ENCODE data around the gene LCT. TPM values are rescaled to one million over a fixed set of nuclear protein-coding genes. Genes with fewer than 3 reads are reported as not detected.
"Not testable (repeated sequence)": the region's sequence is repeated elsewhere in the genome, so short reads cannot be mapped to it uniquely, and the experiment has no call there.

Gene LCT
- total RNA-seq, result under 1 TPM; 0.11 to 0.27 TPM

GRCh38 chr2:135836596-135837270 lies at the start of gene LCT:
TSS of gene LCT (minus strand) at chr2:135837184. CDS start at chr2:135837169, 15 bp downstream.
- no peak for DNase-seq (ENCODE audit: low spot score in 2 of 2)
- Mint-ChIP-seq H3K36me3 (peaks cover 0 to 6% of the 10 kb centered on the region in 2 donors), H3K27ac (no peak within 1 kb of the TSS), H3K9me3 (no peaks in the 10 kb centered on the region)
- ATAC-seq, result no peak

- DNase-seq (ENCODE audit: low spot score in 2 of 2), result no peak
- Mint-ChIP-seq H3K27ac (no peak overlapping the region), H3K36me3 (peaks cover 6 to 11% of the 10 kb centered on the region in 2 donors), H3K9me3 (peaks cover 0 to 14% of the 10 kb centered on the region in 2 donors)
- ATAC-seq, result peak in 1 of 2 donors; percentile 13
Observed at GRCh38 chr2:135885709-135886108, 48.7 kb upstream of the LCT start.

- DNase-seq (ENCODE audit: low spot score in 2 of 2) (no peak), ATAC-seq (no peak)
- no peak overlapping the region for H3K27ac Mint-ChIP-seq
- no peaks in the 10 kb centered on the region for H3K36me3 Mint-ChIP-seq
- H3K9me3 Mint-ChIP-seq, result no peaks in the 10 kb centered on the region
Observed at GRCh38 chr2:135882415-135882814, 45.4 kb upstream of the LCT start.

GRCh38 chr2:135876770-135877169 lies 39.8 kb upstream of the LCT start:
- ATAC-seq, result peak in 1 of 2 donors; percentile 2
- peak overlapping the region; percentile 95 to 97 for H3K27ac Mint-ChIP-seq
- H3K36me3 Mint-ChIP-seq, result peaks cover 38% of the 10 kb centered on the region in 2 donors
- not testable (repeated sequence) for DNase-seq (ENCODE audit: low spot score in 2 of 2); H3K9me3 Mint-ChIP-seq

GRCh38 chr2:135876066-135876711 lies 39.2 kb upstream of the LCT start, which contains the start of gene MCM6:
TSS of gene MCM6 (minus strand) at chr2:135876443. CDS start at chr2:135876365, 78 bp downstream.
- H3K36me3 Mint-ChIP-seq, result peaks cover 38 to 44% of the 10 kb centered on the region in 2 donors
- no peaks in the 10 kb centered on the region for H3K9me3 Mint-ChIP-seq
- ATAC-seq, result peak; percentile 92

GRCh38 chr2:135875491-135876065 lies 38.6 kb upstream of the LCT start:
- Mint-ChIP-seq H3K9me3 (no peaks in the 10 kb centered on the region), H3K36me3 (peaks cover 40 to 50% of the 10 kb centered on the region in 2 donors), H3K27ac (peak overlapping the region; percentile 95 to 98)
- DNase-seq (ENCODE audit: low spot score in 2 of 2) (peak; percentile 77 to 81), ATAC-seq (peak; percentile 72 to 80)

More at GRCh38 chr2:135876066-135876711, 39.2 kb upstream of the LCT start, which contains the start of gene MCM6:
- peak within 1 kb of the TSS; percentile 95 to 98 for H3K27ac Mint-ChIP-seq
- DNase-seq (ENCODE audit: low spot score in 2 of 2), result peak; percentile 97 to 99

GRCh38 chr2:135874777-135875365 lies 37.9 kb upstream of the LCT start:
- Mint-ChIP-seq H3K36me3 (peaks cover 45 to 57% of the 10 kb centered on the region in 2 donors), H3K27ac (peak overlapping the region; percentile 95 to 98), H3K9me3 (no peaks in the 10 kb centered on the region)
- ATAC-seq, result no peak
- peak in 1 of 2 donors; percentile 19 for DNase-seq (ENCODE audit: low spot score in 2 of 2)

GRCh38 chr2:135870571-135870970 lies 33.6 kb upstream of the LCT start:
- ATAC-seq (peak; percentile 78 to 82), DNase-seq (ENCODE audit: low spot score in 2 of 2) (peak in 1 of 2 donors; percentile 22)
- peaks cover 52 to 90% of the 10 kb centered on the region in 2 donors for H3K36me3 Mint-ChIP-seq
- H3K27ac Mint-ChIP-seq, result peak overlapping the region; percentile 50 to 81
- no peaks in the 10 kb centered on the region for H3K9me3 Mint-ChIP-seq

GRCh38 chr2:135863233-135863632 lies 26.2 kb upstream of the LCT start:
- DNase-seq (ENCODE audit: low spot score in 2 of 2) (no peak), ATAC-seq (no peak)
- Mint-ChIP-seq H3K9me3 (no peaks in the 10 kb centered on the region), H3K27ac (peak overlapping the region; percentile 29 to 44), H3K36me3 (peaks cover 33 to 70% of the 10 kb centered on the region in 2 donors)

GRCh38 chr2:135862718-135863117 lies 25.7 kb upstream of the LCT start:
- H3K27ac Mint-ChIP-seq, result peak overlapping the region in 1 of 2 donors; percentile 44
- DNase-seq (ENCODE audit: low spot score in 2 of 2) (no peak), ATAC-seq (no peak)
- no peaks in the 10 kb centered on the region for H3K9me3 Mint-ChIP-seq
- H3K36me3 Mint-ChIP-seq, result peaks cover 31 to 70% of the 10 kb centered on the region in 2 donors

- no peak overlapping the region for H3K27ac Mint-ChIP-seq
- no peaks in the 10 kb centered on the region for H3K9me3 Mint-ChIP-seq
- peaks cover 34 to 58% of the 10 kb centered on the region in 2 donors for H3K36me3 Mint-ChIP-seq
- DNase-seq (ENCODE audit: low spot score in 2 of 2) (no peak), ATAC-seq (no peak)
Observed at GRCh38 chr2:135853401-135853800, 16.4 kb upstream of the LCT start.

GRCh38 chr2:135851858-135852257 lies 14.9 kb upstream of the LCT start:
- peaks cover 30 to 51% of the 10 kb centered on the region in 2 donors for H3K36me3 Mint-ChIP-seq

GRCh38 chr2:135850892-135851668 lies 14.1 kb upstream of the LCT start:
- Mint-ChIP-seq H3K9me3 (no peaks in the 10 kb centered on the region), H3K27ac (no peak overlapping the region), H3K36me3 (peaks cover 23 to 45% of the 10 kb centered on the region in 2 donors)
- ATAC-seq (no peak), DNase-seq (ENCODE audit: low spot score in 2 of 2) (no peak)

More at GRCh38 chr2:135851858-135852257, 14.9 kb upstream of the LCT start:
- ATAC-seq (no peak), DNase-seq (ENCODE audit: low spot score in 2 of 2) (no peak)
- Mint-ChIP-seq H3K9me3 (no peaks in the 10 kb centered on the region), H3K27ac (peak overlapping the region in 1 of 2 donors; percentile 50)

GRCh38 chr2:135849087-135849486 lies 12.1 kb upstream of the LCT start:
- H3K36me3 Mint-ChIP-seq, result peaks cover 29 to 48% of the 10 kb centered on the region in 2 donors
- peak; percentile 56 for ATAC-seq
- peak overlapping the region; percentile 39 to 81 for H3K27ac Mint-ChIP-seq
- no peaks in the 10 kb centered on the region for H3K9me3 Mint-ChIP-seq
- no peak for DNase-seq (ENCODE audit: low spot score in 2 of 2)

- ATAC-seq (no peak), DNase-seq (ENCODE audit: low spot score in 2 of 2) (no peak)
- no peak overlapping the region for H3K27ac Mint-ChIP-seq
- no peaks in the 10 kb centered on the region for H3K9me3 Mint-ChIP-seq
- peaks cover 44 to 59% of the 10 kb centered on the region in 2 donors for H3K36me3 Mint-ChIP-seq
Observed at GRCh38 chr2:135845997-135846396, 9.0 kb upstream of the LCT start.

- Mint-ChIP-seq H3K9me3 (no peaks in the 10 kb centered on the region), H3K27ac (no peak overlapping the region), H3K36me3 (peaks cover 37 to 53% of the 10 kb centered on the region in 2 donors)
- ATAC-seq (no peak), DNase-seq (ENCODE audit: low spot score in 2 of 2) (no peak)
Observed at GRCh38 chr2:135845257-135845656, 8.3 kb upstream of the LCT start.
